Endothelial cell (in vitro differentiated cells): Measurements from ENCODE around the gene CACNA1C. TPM values are rescaled to one million over a fixed set of nuclear protein-coding genes. Genes with fewer than 3 reads are reported as not detected.

ENCODE experiments used
- DNase-seq: peaks from one replicate; pipeline ENCODE4 v3.0.0; 2021; ENCODE audit warnings: low spot score
- H3K27ac Mint-ChIP-seq: one replicate; pipeline ENCODE4 v1.8.0; 2021; ENCODE audit warnings: mixed read lengths, inconsistent platforms; ENCODE audit not compliant: unreplicated experiment
- H3K27me3 Mint-ChIP-seq: one replicate; pipeline ENCODE4 v1.8.0; 2021; ENCODE audit warnings: mild to moderate bottlenecking, moderate library complexity, mixed read lengths, inconsistent platforms; ENCODE audit not compliant: unreplicated experiment
- H3K36me3 Mint-ChIP-seq: one replicate; pipeline ENCODE4 v1.8.0; 2021; ENCODE audit warnings: mild to moderate bottlenecking, low read depth, mixed read lengths, inconsistent platforms; ENCODE audit not compliant: unreplicated experiment
- H3K4me1 Mint-ChIP-seq: one replicate; pipeline ENCODE4 v1.8.0; 2021; ENCODE audit warnings: mild to moderate bottlenecking, mixed read lengths, inconsistent platforms; ENCODE audit not compliant: unreplicated experiment
- H3K4me3 Mint-ChIP-seq: one replicate; pipeline ENCODE4 v1.8.0; 2021; ENCODE audit warnings: mild to moderate bottlenecking, mixed read lengths, inconsistent platforms; ENCODE audit not compliant: unreplicated experiment
- H3K9me3 Mint-ChIP-seq: one replicate; pipeline ENCODE4 v1.8.0; 2021; ENCODE audit warnings: mixed read lengths, inconsistent platforms; ENCODE audit not compliant: unreplicated experiment
- CTCF ChIP-seq: fragments of 200-600 bp; sonication (generic); IDR thresholded peaks from one replicate; pipeline ENCODE4 v1.5.0; 2021; ENCODE audit warnings: antibody characterized with exemption; ENCODE audit not compliant: unreplicated experiment
- total RNA-seq: library from RNA; stranded (reverse); fragmentation: NEBNext Ultra II Directional; extraction: Animal tissue kit (Norgen Biotek cat#: 25700); gene quantifications from one replicate; pipeline ENCODE4 v1.2.1, GENCODE V29; 2021; ENCODE audit not compliant: unreplicated experiment

The CACNA1C gene
- total RNA-seq, 1 donor from 2014 or later: 11.1 TPM

DNA sequence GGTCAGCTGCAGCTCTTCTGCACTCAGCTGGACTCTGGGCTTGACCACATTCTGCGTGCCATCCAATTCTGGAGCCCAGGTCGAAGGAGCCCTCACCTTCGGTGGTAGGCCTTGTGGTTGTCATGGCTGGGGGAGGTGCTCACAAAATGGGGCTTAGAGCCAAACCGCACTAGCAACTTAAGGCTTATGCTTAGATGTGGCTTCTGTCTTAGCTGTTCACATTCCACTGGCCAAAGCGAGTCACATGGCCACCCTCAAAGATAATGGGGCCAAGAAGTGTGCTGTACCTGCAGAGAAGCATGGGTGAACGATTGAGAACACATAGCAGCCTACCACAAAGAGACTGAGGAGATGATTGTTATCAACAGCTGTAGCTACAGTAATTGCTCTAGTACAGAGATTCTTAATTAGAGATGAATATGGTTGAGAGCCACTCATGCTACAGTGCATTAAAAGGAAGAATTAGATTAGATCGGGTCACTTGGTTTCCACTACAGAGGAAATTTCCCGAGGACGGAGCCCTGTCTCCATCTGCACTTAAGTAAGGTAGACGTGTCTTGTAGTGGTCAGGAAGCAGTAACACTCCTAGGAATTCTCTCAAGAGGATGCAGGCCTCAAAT lies 407.4 kb downstream of the CACNA1C start:
- TF ChIP-seq CTCF: no peak
- Mint-ChIP-seq H3K27ac (no peak overlapping the region), H3K4me1 (no peaks in the 10 kb centered on the region), H3K9me3 (no peaks in the 10 kb centered on the region), H3K4me3 (no peak overlapping the region), H3K27me3 (peaks cover 6% of the 10 kb centered on the region), H3K36me3 (peaks cover 11% of the 10 kb centered on the region)
- no peak for DNase-seq

GRCh38 chr12:2461046-2461445 lies 408.3 kb downstream of the CACNA1C start:
- Mint-ChIP-seq H3K4me3 (no peak overlapping the region), H3K4me1 (no peaks in the 10 kb centered on the region), H3K9me3 (no peaks in the 10 kb centered on the region), H3K27ac (no peak overlapping the region), H3K36me3 (peaks cover 14% of the 10 kb centered on the region), H3K27me3 (peaks cover 9% of the 10 kb centered on the region)
- TF ChIP-seq CTCF: no peak
- no peak for DNase-seq

DNA sequence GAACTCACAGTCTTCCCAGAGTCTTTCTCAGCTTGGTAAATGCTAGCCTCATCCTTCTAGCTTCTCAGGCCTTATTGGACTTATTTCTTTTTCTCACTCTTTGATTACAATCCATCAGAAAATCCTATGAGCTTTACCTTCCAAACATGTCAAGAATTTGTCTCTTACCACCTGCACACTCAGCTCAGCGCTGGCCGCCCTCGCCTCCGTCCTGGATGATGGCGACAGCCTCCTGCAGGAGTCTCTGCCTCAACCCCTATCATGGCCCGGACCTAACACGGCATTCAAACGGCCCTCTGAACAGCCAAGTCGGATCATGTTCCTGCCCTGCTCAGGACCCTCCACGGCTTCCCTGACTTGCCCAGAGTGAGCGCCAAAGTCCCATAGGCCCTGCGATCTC lies 408.9 kb downstream of the CACNA1C start:
- H3K36me3 Mint-ChIP-seq: peaks cover 14% of the 10 kb centered on the region
- H3K27me3 Mint-ChIP-seq: peaks cover 9% of the 10 kb centered on the region
- H3K4me3 Mint-ChIP-seq: no peak overlapping the region
- no peaks in the 10 kb centered on the region for H3K4me1 Mint-ChIP-seq
- no peak for DNase-seq
- H3K27ac Mint-ChIP-seq: no peak overlapping the region
- H3K9me3 Mint-ChIP-seq: no peaks in the 10 kb centered on the region
- no peak for TF ChIP-seq CTCF

- H3K4me1 Mint-ChIP-seq: no peaks in the 10 kb centered on the region
- H3K36me3 Mint-ChIP-seq: peaks cover 14% of the 10 kb centered on the region
- DNase-seq: no peak
- no peak overlapping the region for H3K27ac Mint-ChIP-seq
- H3K9me3 Mint-ChIP-seq: no peaks in the 10 kb centered on the region
- peaks cover 9% of the 10 kb centered on the region for H3K27me3 Mint-ChIP-seq
- H3K4me3 Mint-ChIP-seq: no peak overlapping the region
- TF ChIP-seq CTCF: no peak
Measured at GRCh38 chr12:2462087-2462486, 409.3 kb downstream of the CACNA1C start.

DNA sequence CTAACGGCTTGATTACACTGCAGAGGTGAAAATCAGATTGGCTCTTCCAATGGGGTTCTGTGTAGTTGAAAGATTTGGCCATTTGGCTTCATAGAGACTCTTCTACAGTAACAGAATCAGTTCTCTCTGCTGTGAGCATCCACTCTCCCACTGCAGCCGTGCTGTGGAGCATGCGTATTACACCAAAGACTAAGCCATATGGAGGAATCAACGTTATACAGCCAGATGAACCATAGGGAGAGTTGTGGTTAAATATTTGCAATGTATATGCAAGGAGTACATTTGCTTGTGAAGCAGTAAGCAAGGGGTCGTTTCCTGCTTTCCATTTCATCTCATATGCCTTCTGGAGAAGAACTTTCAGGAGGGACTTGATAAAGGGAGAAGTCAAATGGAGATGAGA lies 410.9 kb downstream of the CACNA1C start:
- no peak for DNase-seq
- TF ChIP-seq CTCF: no peak
- Mint-ChIP-seq H3K27me3 (peaks cover 9% of the 10 kb centered on the region), H3K4me3 (no peak overlapping the region), H3K36me3 (peaks cover 14% of the 10 kb centered on the region), H3K27ac (no peak overlapping the region), H3K4me1 (no peaks in the 10 kb centered on the region), H3K9me3 (no peaks in the 10 kb centered on the region)
